Left ventricle myocardium inferior (tissue), 1 donor: Measurements from ENCODE around the gene MKRN2OS. TPM values are rescaled to one million over a fixed set of nuclear protein-coding genes. Genes with fewer than 3 reads are reported as not detected.

Experiments
- DNase-seq: peaks from one replicate; pipeline ENCODE4 v3.0.0-alpha.2; 2020
- H3K27ac ChIP-seq: fragments of 200-600 bp; replicated peaks from 2 replicates; pipeline ENCODE4 v1.8.0; 2021
- H3K27me3 ChIP-seq: fragments of 200-600 bp; 2 replicates; pipeline ENCODE4 v1.8.0; 2021; ENCODE audit warnings: low read depth
- H3K36me3 ChIP-seq: fragments of 200-600 bp; 2 replicates; pipeline ENCODE4 v1.8.0; 2021
- H3K4me1 ChIP-seq: fragments of 200-600 bp; 2 replicates; pipeline ENCODE4 v1.8.0; 2021
- H3K4me3 ChIP-seq: fragments of 200-600 bp; 2 replicates; pipeline ENCODE4 v1.8.0; 2021; ENCODE audit warnings: mild to moderate bottlenecking, moderate library complexity
- H3K9me3 ChIP-seq: fragments of 200-600 bp; replicated peaks from 2 replicates; pipeline ENCODE4 v1.8.0; 2021
- CTCF ChIP-seq: fragments of 200-600 bp; IDR thresholded peaks from 2 replicates; pipeline ENCODE4 v1.8.0; 2021; ENCODE audit warnings: antibody characterized with exemption, mild to moderate bottlenecking, borderline replicate concordance
- intact Hi-C: fragments of 100-400 bp; cut with micrococcal nuclease; formaldehyde crosslinking; loops from one replicate; pipeline ENCODE4 v1.11.0; 2022
- total RNA-seq: library from RNA; stranded (reverse); fragmentation: NEBNext Ultra II Directional; extraction: Animal tissue kit (Norgen Biotek cat#: 25700); gene quantifications from one replicate; pipeline ENCODE4 v1.2.1, GENCODE V29; 2021
- donor health status: DM: no; HTN: yes; CAD: no; lungs with severe emphysema.

MKRN2OS gene
- total RNA-seq, 1 donor from 2014 or later = 1.8 TPM

DNA sequence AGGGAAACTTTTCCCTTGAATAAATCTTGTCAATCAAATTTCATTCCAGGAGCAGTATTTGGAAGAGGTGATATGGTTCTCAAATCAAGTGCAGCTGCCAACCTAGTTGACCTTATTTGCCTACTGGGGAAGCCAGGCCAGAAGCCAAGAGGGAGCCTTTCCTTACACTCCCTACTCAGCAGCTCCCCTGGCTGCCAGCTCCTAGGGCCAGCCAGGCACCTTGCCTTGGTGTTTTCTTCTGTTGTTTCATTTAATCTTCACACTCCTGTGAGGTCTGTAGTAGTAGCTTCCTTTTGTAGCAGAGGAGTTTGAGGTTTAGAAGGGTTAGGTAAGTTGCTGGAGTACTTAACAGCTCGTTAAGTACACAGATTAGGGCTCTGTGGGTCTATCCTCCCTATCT lies 22.6 kb downstream of the MKRN2OS start:
- H3K27ac ChIP-seq = peak overlapping the region; percentile 71
- no peak overlapping the region for H3K4me3 ChIP-seq
- DNase-seq = peak; percentile 46
- H3K27me3 ChIP-seq = no peaks in the 10 kb centered on the region
- no peaks in the 10 kb centered on the region for H3K9me3 ChIP-seq
- H3K36me3 ChIP-seq = peaks cover 23% of the 10 kb centered on the region
- intact Hi-C loops = no loop called here
- TF ChIP-seq CTCF = peak; percentile 60
- peaks cover 28% of the 10 kb centered on the region for H3K4me1 ChIP-seq

GRCh38 chr3:12521010-12521409 lies 24.3 kb downstream of the MKRN2OS start:
- H3K9me3 ChIP-seq = no peaks in the 10 kb centered on the region
- no peak overlapping the region for H3K27ac ChIP-seq
- DNase-seq = no peak
- H3K36me3 ChIP-seq = peaks cover 18% of the 10 kb centered on the region
- intact Hi-C loops = no loop called here
- H3K4me1 ChIP-seq = peaks cover 34% of the 10 kb centered on the region
- H3K27me3 ChIP-seq = no peaks in the 10 kb centered on the region
- H3K4me3 ChIP-seq = no peak overlapping the region
- TF ChIP-seq CTCF = no peak

GRCh38 chr3:12518261-12519028 lies 26.9 kb downstream of the MKRN2OS start:
- no peaks in the 10 kb centered on the region for H3K9me3 ChIP-seq
- TF ChIP-seq CTCF = no peak
- peaks cover 14% of the 10 kb centered on the region for H3K36me3 ChIP-seq
- no peaks in the 10 kb centered on the region for H3K27me3 ChIP-seq
- H3K4me3 ChIP-seq = no peak overlapping the region
- peak overlapping the region; percentile 44 for H3K27ac ChIP-seq
- H3K4me1 ChIP-seq = peaks cover 54% of the 10 kb centered on the region
- DNase-seq = peak; percentile 27
- intact Hi-C loops = no loop called here

DNA sequence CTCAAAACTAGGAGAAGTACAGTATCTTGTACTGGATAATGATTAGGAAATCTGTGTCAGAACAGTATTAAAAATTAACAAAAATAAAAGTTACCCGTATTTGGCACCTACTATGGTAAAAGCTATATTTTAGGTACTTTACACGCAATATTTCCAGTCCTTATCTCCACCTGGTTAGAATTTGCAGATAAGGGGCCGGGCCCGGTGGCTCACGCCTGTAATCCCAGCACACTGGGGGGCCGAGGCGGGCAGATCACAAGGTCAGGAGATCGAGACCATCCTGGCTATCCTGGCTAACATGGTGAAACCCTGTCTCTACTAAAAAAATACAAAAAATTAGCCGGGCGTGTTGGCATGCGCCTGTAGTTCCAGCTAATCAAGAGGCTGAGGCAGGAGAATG lies 28.4 kb downstream of the MKRN2OS start:
- Histone ChIP-seq H3K4me3 (no peak overlapping the region), H3K27ac (no peak overlapping the region), H3K27me3 (no peaks in the 10 kb centered on the region), H3K4me1 (peaks cover 55% of the 10 kb centered on the region), H3K9me3 (no peaks in the 10 kb centered on the region), H3K36me3 (peaks cover 14% of the 10 kb centered on the region)
- intact Hi-C loops = no loop called here
- DNase-seq = no peak
- no peak for TF ChIP-seq CTCF

GRCh38 chr3:12515631-12516030 lies 29.7 kb downstream of the MKRN2OS start:
- H3K4me1 ChIP-seq = peaks cover 55% of the 10 kb centered on the region
- no peaks in the 10 kb centered on the region for H3K27me3 ChIP-seq
- H3K9me3 ChIP-seq = no peaks in the 10 kb centered on the region
- H3K36me3 ChIP-seq = peaks cover 5% of the 10 kb centered on the region
- TF ChIP-seq CTCF = no peak
- H3K4me3 ChIP-seq = no peak overlapping the region
- H3K27ac ChIP-seq = no peak overlapping the region
- intact Hi-C loops = no loop called here
- DNase-seq = no peak
